ENCODE results near the gene BSN. TPM values are rescaled to one million over a fixed set of nuclear protein-coding genes. Genes with fewer than 3 reads are reported as not detected.

The BSN gene
- total RNA-seq, 2 experiments from 2014 or later, result 0.08 to 0.11 TPM

DNA sequence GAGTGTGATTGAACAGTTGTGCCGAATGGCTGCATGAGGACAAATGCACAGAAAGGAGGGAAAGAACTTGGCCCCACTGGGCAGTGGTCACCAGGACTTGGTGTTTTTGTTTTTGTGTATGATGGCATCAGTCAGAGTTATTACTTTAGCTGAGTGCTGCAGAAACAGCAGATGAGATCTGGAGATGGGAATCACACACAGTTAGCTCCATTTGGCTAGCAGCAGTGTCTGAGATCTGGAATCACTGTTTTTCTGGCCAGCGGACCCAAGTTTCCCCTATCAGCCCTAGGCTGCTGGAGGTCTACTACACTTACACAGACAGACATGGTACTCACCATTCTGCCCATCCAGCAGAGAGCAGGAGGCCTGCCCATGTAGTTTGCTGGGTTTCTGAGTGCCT, 74.0 kb downstream of the BSN start:
- CTCF ChIA-PET, result no interaction called here
- H3K27ac ChIP-seq (ENCODE audit: low read depth in 1 of 2, low read length in 2 of 2), result no peak overlapping the region
- H3K27me3 Mint-ChIP-seq, result peaks cover 16% of the 10 kb centered on the region
- intact Hi-C loops (cut with DNase I, micrococcal nuclease), result no loop called here
- peaks cover 0 to 4% of the 10 kb centered on the region in 2 experiments for H3K9me3 ChIP-seq (ENCODE audit: control insufficient read depth in 1 of 2, insufficient read depth in 1 of 2, low read length in 2 of 2)
- H3K36me3 ChIP-seq (ENCODE audit: insufficient read depth, low read length), result no peaks in the 10 kb centered on the region
- DNase-seq (no peak), ATAC-seq (ENCODE audit: poor library complexity) (no peak)
- no peaks in the 10 kb centered on the region for H3K4me1 Mint-ChIP-seq (ENCODE audit: low read depth)
- no peaks in the 10 kb centered on the region for H3K36me3 Mint-ChIP-seq (ENCODE audit: low read depth)
- H3K4me3 ChIP-seq (ENCODE audit: low read length), result no peak overlapping the region
- H3K27ac Mint-ChIP-seq, result no peak overlapping the region
- H3K4me3 Mint-ChIP-seq, result no peak overlapping the region
- H3K27me3 ChIP-seq (ENCODE audit: control insufficient read depth in 1 of 2, insufficient read depth in 2 of 2, low read length in 2 of 2), result peaks cover 0 to 3% of the 10 kb centered on the region in 2 experiments
- H3K4me1 ChIP-seq (ENCODE audit: insufficient read depth, low read length), result no peaks in the 10 kb centered on the region
- no peaks in the 10 kb centered on the region for H3K9me3 Mint-ChIP-seq
- POLR2A ChIA-PET, result interaction anchor here (0.5 kb wide), 1 partner anchor 144 kb away, joined by 4 read pairs; no protein-coding TSS in a partner anchor
- TF ChIP-seq, protein P1, sequence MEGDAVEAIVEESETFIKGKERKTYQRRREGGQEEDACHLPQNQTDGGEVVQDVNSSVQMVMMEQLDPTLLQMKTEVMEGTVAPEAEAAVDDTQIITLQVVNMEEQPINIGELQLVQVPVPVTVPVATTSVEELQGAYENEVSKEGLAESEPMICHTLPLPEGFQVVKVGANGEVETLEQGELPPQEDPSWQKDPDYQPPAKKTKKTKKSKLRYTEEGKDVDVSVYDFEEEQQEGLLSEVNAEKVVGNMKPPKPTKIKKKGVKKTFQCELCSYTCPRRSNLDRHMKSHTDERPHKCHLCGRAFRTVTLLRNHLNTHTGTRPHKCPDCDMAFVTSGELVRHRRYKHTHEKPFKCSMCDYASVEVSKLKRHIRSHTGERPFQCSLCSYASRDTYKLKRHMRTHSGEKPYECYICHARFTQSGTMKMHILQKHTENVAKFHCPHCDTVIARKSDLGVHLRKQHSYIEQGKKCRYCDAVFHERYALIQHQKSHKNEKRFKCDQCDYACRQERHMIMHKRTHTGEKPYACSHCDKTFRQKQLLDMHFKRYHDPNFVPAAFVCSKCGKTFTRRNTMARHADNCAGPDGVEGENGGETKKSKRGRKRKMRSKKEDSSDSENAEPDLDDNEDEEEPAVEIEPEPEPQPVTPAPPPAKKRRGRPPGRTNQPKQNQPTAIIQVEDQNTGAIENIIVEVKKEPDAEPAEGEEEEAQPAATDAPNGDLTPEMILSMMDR (IDR thresholded peaks at IDR 0.05), result no peak

DNA sequence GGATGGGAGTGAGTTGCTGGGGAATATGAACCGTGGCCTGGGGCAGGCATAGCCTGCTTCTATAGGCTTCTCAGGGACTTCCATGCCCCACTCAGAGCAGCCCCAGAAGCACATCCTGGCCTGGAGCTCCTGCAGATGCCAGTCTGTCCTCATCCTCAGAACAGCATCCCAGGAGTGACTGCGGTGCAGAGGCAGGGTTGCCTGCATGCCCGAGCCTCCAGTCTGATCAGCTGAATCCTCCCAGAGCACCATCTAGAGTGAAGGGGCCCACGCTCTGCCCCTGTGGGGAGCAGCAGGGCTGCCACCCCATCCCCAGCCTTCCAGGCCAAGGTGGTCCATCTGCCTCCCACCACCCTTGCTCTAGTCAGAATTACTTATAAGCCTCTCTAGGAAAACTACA, 75.2 kb downstream of the BSN start:
- Histone ChIP-seq H3K4me3 (ENCODE audit: low read length) (no peak overlapping the region), H3K27ac (ENCODE audit: low read depth in 1 of 2, low read length in 2 of 2) (no peak overlapping the region), H3K4me1 (ENCODE audit: insufficient read depth, low read length) (no peaks in the 10 kb centered on the region), H3K9me3 (ENCODE audit: control insufficient read depth in 1 of 2, insufficient read depth in 1 of 2, low read length in 2 of 2) (peaks cover 0 to 4% of the 10 kb centered on the region in 2 experiments), H3K36me3 (ENCODE audit: insufficient read depth, low read length) (no peaks in the 10 kb centered on the region), H3K27me3 (ENCODE audit: control insufficient read depth in 1 of 2, insufficient read depth in 2 of 2, low read length in 2 of 2) (peaks cover 0 to 3% of the 10 kb centered on the region in 2 experiments)
- CTCF ChIA-PET, result no interaction called here
- Mint-ChIP-seq H3K36me3 (ENCODE audit: low read depth) (no peaks in the 10 kb centered on the region), H3K27me3 (peaks cover 16% of the 10 kb centered on the region), H3K4me3 (no peak overlapping the region), H3K4me1 (ENCODE audit: low read depth) (no peaks in the 10 kb centered on the region), H3K9me3 (no peaks in the 10 kb centered on the region), H3K27ac (no peak overlapping the region)
- TF ChIP-seq, protein P1 (IDR thresholded peaks at IDR 0.05), result no peak
- POLR2A ChIA-PET, result no interaction called here
- ATAC-seq (ENCODE audit: poor library complexity), result no peak
- intact Hi-C loops (cut with DNase I, micrococcal nuclease), result no loop called here
- no peak for DNase-seq

DNA sequence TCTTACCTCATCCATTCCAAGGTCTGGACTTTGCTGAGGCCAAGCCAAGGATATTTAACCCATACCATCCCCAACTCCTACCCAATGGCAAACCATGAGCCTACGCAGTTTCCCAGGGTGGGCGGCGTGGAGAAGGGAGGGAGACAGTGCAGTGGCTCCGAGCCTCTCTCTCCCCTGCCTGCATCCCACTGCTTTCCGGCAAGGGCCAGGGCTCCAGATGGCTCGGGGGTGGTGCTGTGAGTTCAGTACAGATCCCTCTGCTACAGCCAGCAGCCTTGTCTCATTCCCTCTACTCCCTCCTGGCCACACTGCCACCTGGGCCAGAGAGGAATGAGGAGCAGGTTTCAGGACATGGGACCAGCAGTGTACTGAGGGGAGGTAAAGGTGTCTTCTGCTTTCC, 75.6 kb downstream of the BSN start:
- TF ChIP-seq, protein P1 (IDR thresholded peaks at IDR 0.05), result no peak
- no peaks in the 10 kb centered on the region for H3K4me1 Mint-ChIP-seq (ENCODE audit: low read depth)
- peaks cover 0 to 3% of the 10 kb centered on the region in 2 experiments for H3K27me3 ChIP-seq (ENCODE audit: control insufficient read depth in 1 of 2, insufficient read depth in 2 of 2, low read length in 2 of 2)
- no peaks in the 10 kb centered on the region for H3K4me1 ChIP-seq (ENCODE audit: insufficient read depth, low read length)
- H3K9me3 Mint-ChIP-seq, result no peaks in the 10 kb centered on the region
- no peaks in the 10 kb centered on the region for H3K36me3 ChIP-seq (ENCODE audit: insufficient read depth, low read length)
- intact Hi-C loops (cut with DNase I, micrococcal nuclease), result no loop called here
- ATAC-seq (ENCODE audit: poor library complexity) (no peak), DNase-seq (no peak)
- peaks cover 16% of the 10 kb centered on the region for H3K27me3 Mint-ChIP-seq
- H3K4me3 Mint-ChIP-seq, result no peak overlapping the region
- POLR2A ChIA-PET, result no interaction called here
- no peaks in the 10 kb centered on the region for H3K36me3 Mint-ChIP-seq (ENCODE audit: low read depth)
- H3K27ac ChIP-seq (ENCODE audit: low read depth in 1 of 2, low read length in 2 of 2), result no peak overlapping the region
- CTCF ChIA-PET, result no interaction called here
- no peak overlapping the region for H3K4me3 ChIP-seq (ENCODE audit: low read length)
- H3K9me3 ChIP-seq (ENCODE audit: control insufficient read depth in 1 of 2, insufficient read depth in 1 of 2, low read length in 2 of 2), result peaks cover 0 to 4% of the 10 kb centered on the region in 2 experiments
- H3K27ac Mint-ChIP-seq, result no peak overlapping the region

Data from CD4-positive, alpha-beta T cell (primary cell).